Left lung (tissue), 10 donors: Measurements from ENCODE around the gene UGT1A7. TPM values are rescaled to one million over a fixed set of nuclear protein-coding genes. Genes with fewer than 3 reads are reported as not detected.
"Not testable (repeated sequence)": the region's sequence is repeated elsewhere in the genome, so short reads cannot be mapped to it uniquely, and the experiment has no call there.

ENCODE experiments used
- ATAC-seq: fragments of 200-7000 bp; cut with Tn5 transposase; one replicate; pipeline ENCODE4 v1.9.1; 2020; ENCODE audit warnings: moderate library complexity
- DNase-seq, 4 donors: peaks; one replicate each; pipeline ENCODE4 v3.0.0-alpha.2; 2013 to 2020
- H3K27ac ChIP-seq, 2 donors: fragments of 200-600 bp; sonication (generic) in 1 of 2; one replicate each; pipeline versions ENCODE4 v1.5.0 to v1.8.0; 2020 to 2021
- H3K27me3 ChIP-seq, 2 donors: fragments of 200-600 bp; sonication (generic) in 1 of 2; one replicate each; pipeline versions ENCODE4 v1.5.0 to v1.8.0; 2020 to 2021
- H3K36me3 ChIP-seq, 2 donors: fragments of 200-600 bp; sonication (generic) in 1 of 2; one replicate each; pipeline versions ENCODE4 v1.5.0 to v1.8.0; 2020 to 2021
- H3K4me1 ChIP-seq, 2 donors: fragments of 200-600 bp; one replicate each; pipeline ENCODE4 v1.8.0; 2021
- H3K4me3 ChIP-seq, 2 donors: fragments of 200-600 bp; sonication (generic) in 1 of 2; one replicate each; pipeline versions ENCODE4 v1.5.0 to v1.8.0; 2020 to 2021; ENCODE audit warnings: mild to moderate bottlenecking in 1 of 2
- H3K9me3 ChIP-seq, 2 donors: fragments of 200-600 bp; sonication (generic) in 1 of 2; one replicate each; pipeline versions ENCODE4 v1.5.0 to v1.8.0; 2020 to 2021
- intact Hi-C, 2 donors: fragments of 100-400 bp; cut with DNase I; formaldehyde crosslinking; loops; one replicate each; pipeline versions ENCODE4 v1.11.2 to v1.14.2; 2022
- polyA plus RNA-seq, 6 donors: library from polyadenylated mRNA; unstranded; fragments of 120-200 nt; gene quantifications; one replicate each; pipeline ENCODE4 v1.2.1, GENCODE V29; 2013; ENCODE audit not compliant: insufficient read length in 6 of 6
- total RNA-seq, 2 donors: library from RNA; stranded (reverse); fragmentation: NEBNext Ultra II Directional; extraction: Animal tissue kit (Norgen Biotek cat#: 25700); gene quantifications; one replicate each; pipeline ENCODE4 v1.2.1, GENCODE V29; 2021
- TF ChIP-seq, protein P1 (sequence below), 2 donors: fragments of 200-600 bp; sonication (generic) in 1 of 2; IDR thresholded peaks; one replicate each; pipeline versions ENCODE4 v1.5.0 to v1.8.0; 2021; ENCODE audit warnings: antibody characterized with exemption in 2 of 2
- donor health status: DM: no; HTN: yes; CAD: no.
- donor health status: DM: no; HTN: no; CAD: no.

Gene UGT1A7
- total and polyA plus RNA-seq, 8 donors, result not detected

DNA sequence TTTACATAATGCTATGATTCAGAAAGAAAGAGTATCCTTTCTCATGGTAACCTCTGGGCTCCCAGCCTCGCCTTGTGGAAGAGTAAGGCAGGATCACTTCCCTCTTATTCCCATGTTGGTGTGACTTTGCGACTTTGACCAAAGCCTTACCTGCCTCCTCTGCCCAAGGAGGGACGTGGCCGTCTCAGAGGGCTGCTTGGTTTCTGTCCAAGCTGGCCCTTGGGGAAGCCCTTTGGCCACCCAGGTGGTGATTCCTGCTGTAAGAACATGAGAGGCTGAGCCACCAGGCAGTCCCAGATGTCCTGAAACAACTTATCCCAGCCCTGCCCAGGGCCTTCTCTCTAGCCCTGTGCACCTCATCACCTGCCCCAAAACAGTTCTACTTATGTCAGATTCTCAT is 17.0 kb downstream of the UGT1A7 start:
- intact Hi-C loops, result no loop called here
- Histone ChIP-seq H3K4me1 (no peaks in the 10 kb centered on the region), H3K4me3 (no peak overlapping the region), H3K36me3 (no peaks in the 10 kb centered on the region), H3K9me3 (no peaks in the 10 kb centered on the region), H3K27ac (no peak overlapping the region), H3K27me3 (no peaks in the 10 kb centered on the region)
- TF ChIP-seq, protein P1, sequence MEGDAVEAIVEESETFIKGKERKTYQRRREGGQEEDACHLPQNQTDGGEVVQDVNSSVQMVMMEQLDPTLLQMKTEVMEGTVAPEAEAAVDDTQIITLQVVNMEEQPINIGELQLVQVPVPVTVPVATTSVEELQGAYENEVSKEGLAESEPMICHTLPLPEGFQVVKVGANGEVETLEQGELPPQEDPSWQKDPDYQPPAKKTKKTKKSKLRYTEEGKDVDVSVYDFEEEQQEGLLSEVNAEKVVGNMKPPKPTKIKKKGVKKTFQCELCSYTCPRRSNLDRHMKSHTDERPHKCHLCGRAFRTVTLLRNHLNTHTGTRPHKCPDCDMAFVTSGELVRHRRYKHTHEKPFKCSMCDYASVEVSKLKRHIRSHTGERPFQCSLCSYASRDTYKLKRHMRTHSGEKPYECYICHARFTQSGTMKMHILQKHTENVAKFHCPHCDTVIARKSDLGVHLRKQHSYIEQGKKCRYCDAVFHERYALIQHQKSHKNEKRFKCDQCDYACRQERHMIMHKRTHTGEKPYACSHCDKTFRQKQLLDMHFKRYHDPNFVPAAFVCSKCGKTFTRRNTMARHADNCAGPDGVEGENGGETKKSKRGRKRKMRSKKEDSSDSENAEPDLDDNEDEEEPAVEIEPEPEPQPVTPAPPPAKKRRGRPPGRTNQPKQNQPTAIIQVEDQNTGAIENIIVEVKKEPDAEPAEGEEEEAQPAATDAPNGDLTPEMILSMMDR (IDR thresholded peaks at IDR 0.05), result no peak
- no peak for ATAC-seq
- DNase-seq, result no peak

DNA sequence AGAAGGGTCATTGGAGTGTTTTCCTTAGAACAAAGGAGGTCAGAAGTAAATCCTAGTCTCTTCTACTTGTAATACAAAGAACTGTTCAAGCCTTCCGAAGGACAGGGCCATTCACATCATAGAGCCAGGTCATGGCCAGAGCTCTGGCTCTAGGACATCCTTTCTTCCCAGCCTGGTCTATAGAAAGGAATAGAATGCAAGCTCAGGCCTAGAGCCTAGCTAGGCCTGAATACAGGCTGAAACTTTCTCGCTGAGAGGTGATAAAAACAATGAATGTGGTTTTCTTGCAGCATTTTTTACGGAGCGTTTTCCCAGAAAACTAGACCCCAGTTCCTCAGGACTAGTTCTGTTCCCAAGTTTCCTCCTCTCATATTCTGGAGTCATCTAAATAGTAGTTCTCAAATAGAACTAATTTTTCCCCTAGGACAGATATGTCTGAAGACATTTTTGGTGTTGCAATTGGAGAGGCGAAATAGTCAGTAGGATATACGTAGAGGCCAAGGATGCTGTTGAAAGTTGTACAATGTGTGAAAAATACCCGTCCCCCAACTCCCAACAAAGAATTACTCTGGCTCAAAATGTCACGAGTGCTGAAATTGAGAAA is 17.8 kb downstream of the UGT1A7 start:
- H3K4me3 ChIP-seq, result no peak overlapping the region
- TF ChIP-seq, protein P1 (IDR thresholded peaks at IDR 0.05), result no peak
- intact Hi-C loops, result no loop called here
- no peaks in the 10 kb centered on the region for H3K27me3 ChIP-seq
- no peaks in the 10 kb centered on the region for H3K9me3 ChIP-seq
- no peak for ATAC-seq
- H3K36me3 ChIP-seq, result no peaks in the 10 kb centered on the region
- H3K4me1 ChIP-seq, result no peaks in the 10 kb centered on the region
- no peak overlapping the region for H3K27ac ChIP-seq
- no peak for DNase-seq

DNA sequence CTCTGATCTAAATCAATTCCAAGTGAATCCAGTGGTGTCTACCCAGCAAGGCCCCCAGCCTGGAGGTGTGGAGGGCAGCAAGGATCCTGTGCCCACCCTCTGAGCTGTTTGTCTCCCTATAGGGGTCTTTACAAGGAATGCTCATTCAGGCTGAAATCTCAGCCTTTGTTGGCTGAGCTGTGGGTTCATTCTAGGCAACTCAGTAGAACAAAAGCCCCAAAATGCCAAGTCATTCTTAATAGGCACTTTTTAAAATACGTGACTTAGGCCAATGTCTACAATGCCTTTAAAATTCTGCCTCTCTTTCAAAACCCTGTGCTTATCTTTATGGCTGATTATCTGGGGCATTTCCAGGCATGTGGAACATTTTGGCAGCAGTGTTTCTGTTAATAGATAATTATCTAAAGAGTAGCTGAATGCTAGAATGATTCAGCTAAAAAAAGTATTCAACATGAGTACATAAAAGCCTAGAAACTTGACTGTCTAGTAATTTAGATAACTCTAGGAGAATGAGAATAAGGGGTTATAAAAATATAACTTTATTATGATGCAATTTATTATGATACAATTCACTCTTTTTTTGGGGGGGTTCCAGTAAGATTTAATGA is 18.4 kb downstream of the UGT1A7 start:
- ATAC-seq (peak; percentile 50), DNase-seq (peak in 2 of 4 donors; percentile 19 to 43)
- intact Hi-C loops, result no loop called here
- no peaks in the 10 kb centered on the region for H3K4me1 ChIP-seq
- no peaks in the 10 kb centered on the region for H3K36me3 ChIP-seq
- H3K4me3 ChIP-seq, result no peak overlapping the region
- TF ChIP-seq, protein P1 (IDR thresholded peaks at IDR 0.05), result no peak
- H3K9me3 ChIP-seq, result no peaks in the 10 kb centered on the region
- H3K27ac ChIP-seq, result no peak overlapping the region
- H3K27me3 ChIP-seq, result no peaks in the 10 kb centered on the region

DNA sequence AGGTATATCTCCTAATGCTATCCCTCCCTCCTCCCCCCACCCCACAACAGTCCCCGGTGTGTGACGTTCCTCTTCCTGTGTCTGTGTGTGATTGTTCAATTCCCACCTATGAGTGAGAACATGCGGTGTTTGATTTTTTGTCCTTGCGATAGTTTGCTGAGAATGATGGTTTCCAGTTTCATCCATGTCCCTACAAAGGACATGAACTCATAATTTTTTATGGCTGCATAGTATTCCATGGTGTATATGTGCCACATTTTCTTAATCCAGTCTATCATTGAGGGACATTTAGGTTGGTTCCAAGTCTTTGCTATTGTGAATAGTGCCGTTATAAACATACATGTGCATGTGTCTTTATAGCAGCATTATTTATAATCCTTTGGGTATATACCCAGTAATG is 19.1 kb downstream of the UGT1A7 start:
- ATAC-seq, DNase-seq: not testable (repeated sequence)

DNA sequence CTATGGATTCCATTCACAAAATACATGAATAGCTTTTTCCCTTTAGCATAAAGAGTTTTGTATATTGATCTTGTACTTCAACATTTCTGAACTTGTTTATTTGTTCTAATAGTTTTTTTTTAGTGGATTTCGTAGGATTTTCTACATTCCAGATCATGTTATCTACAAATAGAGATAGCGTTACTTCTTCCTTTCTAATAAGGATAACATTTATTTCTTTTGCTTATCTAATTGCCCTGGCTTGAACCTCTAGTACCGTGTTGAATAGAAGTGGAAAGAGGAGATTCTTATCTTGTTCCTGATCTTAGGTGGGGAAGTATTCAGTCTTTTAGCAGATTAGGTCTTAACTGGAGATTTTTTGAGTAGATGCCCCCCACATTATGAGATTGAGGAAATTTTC is 20.5 kb downstream of the UGT1A7 start:
- ATAC-seq, result no peak
- TF ChIP-seq, protein P1 (IDR thresholded peaks at IDR 0.05), result no peak
- no peak overlapping the region for H3K27ac ChIP-seq
- no peaks in the 10 kb centered on the region for H3K9me3 ChIP-seq
- no peaks in the 10 kb centered on the region for H3K27me3 ChIP-seq
- no peaks in the 10 kb centered on the region for H3K36me3 ChIP-seq
- H3K4me3 ChIP-seq, result no peak overlapping the region
- intact Hi-C loops, result no loop called here
- H3K4me1 ChIP-seq, result no peaks in the 10 kb centered on the region
- no peak for DNase-seq

More for the DNA sequence above, 19.1 kb downstream of the UGT1A7 start:
- H3K36me3 ChIP-seq, H3K9me3 ChIP-seq, intact Hi-C loops, H3K4me3 ChIP-seq, H3K27me3 ChIP-seq, H3K27ac ChIP-seq, H3K4me1 ChIP-seq: not testable (repeated sequence)
